Activated CD4-positive, alpha-beta memory T cell treated with anti-CD3 and anti-CD28 coated beads for 36 hours (primary cell): ENCODE results near the gene ABI1. TPM values are rescaled to one million over a fixed set of nuclear protein-coding genes. Genes with fewer than 3 reads are reported as not detected.
"Not testable (repeated sequence)": the region's sequence is repeated elsewhere in the genome, so short reads cannot be mapped to it uniquely, and the experiment has no call there.

Experiments
- CTCF ChIA-PET: fragments of 350-600 bp; sonication (Branson Sonifier 250); formaldehyde crosslinking; loops from one replicate; lab custom pipeline; 2021; ENCODE audit warnings: antibody characterized with exemption, inconsistent platforms; lab: Charles Lee
- POLR2A ChIA-PET: fragments of 350-600 bp; sonication (Branson Sonifier 250); formaldehyde crosslinking; loops from one replicate; lab custom pipeline; 2021; ENCODE audit warnings: antibody characterized with exemption; lab: Charles Lee
- DNase-seq: peaks from one replicate; pipeline ENCODE4 v3.0.0-alpha.2; 2020
- H3K27ac Mint-ChIP-seq: one replicate; pipeline ENCODE4 v1.8.0; 2021; ENCODE audit warnings: mixed read lengths
- H3K27me3 Mint-ChIP-seq: one replicate; pipeline ENCODE4 v1.8.0; 2021; ENCODE audit warnings: mixed read lengths
- H3K36me3 Mint-ChIP-seq: one replicate; pipeline ENCODE4 v1.8.0; 2021; ENCODE audit warnings: mixed read lengths
- H3K4me1 Mint-ChIP-seq: one replicate; pipeline ENCODE4 v1.8.0; 2021; ENCODE audit warnings: low read depth, mixed read lengths
- H3K4me3 Mint-ChIP-seq: one replicate; pipeline ENCODE4 v1.8.0; 2021; ENCODE audit warnings: mild to moderate bottlenecking, mixed read lengths
- H3K9me3 Mint-ChIP-seq: one replicate; pipeline ENCODE4 v1.8.0; 2021; ENCODE audit warnings: mixed read lengths
- intact Hi-C: fragments of 100-400 bp; cut with micrococcal nuclease; formaldehyde crosslinking; loops from one replicate; pipeline ENCODE4 v1.15.1; 2023
- total RNA-seq, 2 experiments: library from RNA; stranded (reverse); gene quantifications; one replicate each; pipeline ENCODE4 v1.2.3, GENCODE V29; 2021

The ABI1 gene
- total RNA-seq, 2 experiments from 2014 or later: 55.5 to 56.2 TPM

DNA sequence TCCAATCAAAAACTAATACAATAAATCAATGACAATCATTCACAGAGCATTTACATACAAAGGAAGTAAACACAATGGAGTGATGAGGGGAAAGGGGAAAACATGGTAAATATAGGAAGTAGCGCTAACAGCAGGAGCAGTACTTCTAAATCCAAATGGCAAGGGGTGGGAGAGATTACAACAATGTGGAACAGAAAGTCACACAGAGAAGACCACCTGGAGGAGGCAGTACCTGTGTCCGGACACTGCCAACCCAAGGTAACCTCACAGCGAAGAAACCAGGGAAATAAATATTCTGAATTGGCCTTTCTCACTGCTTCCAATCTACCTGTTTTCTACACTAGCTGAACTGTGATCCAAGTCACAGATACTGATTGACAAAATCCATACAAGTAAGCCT is 58.2 kb downstream of the ABI1 start:
- Mint-ChIP-seq H3K36me3 (no peaks in the 10 kb centered on the region), H3K27me3 (no peaks in the 10 kb centered on the region), H3K27ac (no peak overlapping the region), H3K4me1 (peaks cover 79% of the 10 kb centered on the region), H3K4me3 (no peak overlapping the region), H3K9me3 (no peaks in the 10 kb centered on the region)
- DNase-seq: no peak
- ChIA-PET CTCF (interaction anchor here (1.0 kb wide), 1 partner anchor 76 kb away, joined by 4 read pairs; no protein-coding TSS in a partner anchor), POLR2A (no interaction called here)
- intact Hi-C loops: no loop called here

DNA sequence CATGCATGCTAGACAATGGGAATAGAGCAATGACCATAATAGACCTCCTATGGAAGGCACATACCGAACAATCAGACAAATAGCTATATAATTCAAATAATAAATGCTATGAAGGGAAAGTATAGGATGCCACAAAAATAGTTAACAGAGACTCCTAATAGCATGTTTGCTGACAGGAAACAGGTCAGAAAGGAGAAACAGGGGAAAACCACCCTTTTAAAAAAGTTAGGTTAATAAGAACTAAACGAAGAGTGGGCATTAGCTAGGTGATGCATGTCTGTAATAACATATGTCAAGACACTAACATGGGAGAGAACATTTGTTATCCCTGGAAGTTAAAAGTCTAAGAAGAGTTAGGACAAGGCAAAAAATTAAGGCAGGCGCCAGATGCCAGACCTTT is 58.9 kb downstream of the ABI1 start:
- H3K9me3 Mint-ChIP-seq: no peaks in the 10 kb centered on the region
- H3K4me1 Mint-ChIP-seq: peaks cover 76% of the 10 kb centered on the region
- no peaks in the 10 kb centered on the region for H3K27me3 Mint-ChIP-seq
- ChIA-PET POLR2A (no interaction called here), CTCF (interaction anchor here (1.0 kb wide), 1 partner anchor 76 kb away, joined by 4 read pairs; no protein-coding TSS in a partner anchor)
- H3K36me3 Mint-ChIP-seq: no peaks in the 10 kb centered on the region
- no peak for DNase-seq
- no peak overlapping the region for H3K4me3 Mint-ChIP-seq
- no peak overlapping the region for H3K27ac Mint-ChIP-seq
- intact Hi-C loops: no loop called here

GRCh38 chr10:26801274-26801673 is 59.5 kb downstream of the ABI1 start:
- Mint-ChIP-seq H3K9me3 (no peaks in the 10 kb centered on the region), H3K4me1 (peaks cover 71% of the 10 kb centered on the region), H3K27ac (no peak overlapping the region), H3K4me3 (no peak overlapping the region), H3K36me3 (no peaks in the 10 kb centered on the region), H3K27me3 (no peaks in the 10 kb centered on the region)
- intact Hi-C loops: no loop called here
- CTCF ChIA-PET: no interaction called here
- DNase-seq: no peak
- POLR2A ChIA-PET: no interaction called here

- Mint-ChIP-seq H3K27me3 (no peaks in the 10 kb centered on the region), H3K9me3 (peaks cover 6% of the 10 kb centered on the region), H3K27ac (no peak overlapping the region), H3K4me1 (peaks cover 64% of the 10 kb centered on the region), H3K36me3 (peaks cover 5% of the 10 kb centered on the region), H3K4me3 (no peak overlapping the region)
- no peak for DNase-seq
- POLR2A ChIA-PET: no interaction called here
- CTCF ChIA-PET: no interaction called here
- intact Hi-C loops: no loop called here
Observed at GRCh38 chr10:26800468-26800867, 60.3 kb downstream of the ABI1 start.

DNA sequence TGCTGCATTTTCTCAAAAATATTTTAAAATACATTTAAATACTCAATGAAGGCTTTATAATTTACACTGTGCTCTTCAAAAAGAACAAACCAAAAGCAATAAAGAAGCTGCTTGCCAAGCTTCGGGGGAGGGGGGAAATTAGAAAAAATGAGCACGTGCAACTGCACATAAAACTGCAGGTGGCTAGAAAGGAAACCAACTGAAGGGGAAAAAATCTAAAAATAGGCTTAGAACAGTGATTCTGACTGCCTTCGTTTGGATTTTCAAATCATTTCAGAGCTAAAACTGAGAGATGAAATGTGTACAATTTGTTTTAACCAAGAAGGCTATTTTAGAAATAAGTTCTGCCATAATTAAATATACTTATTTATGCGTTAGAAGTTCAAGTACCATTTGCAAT is 61.4 kb downstream of the ABI1 start:
- DNase-seq: no peak
- Mint-ChIP-seq H3K27ac (no peak overlapping the region), H3K4me3 (no peak overlapping the region), H3K9me3 (peaks cover 9% of the 10 kb centered on the region), H3K36me3 (peaks cover 7% of the 10 kb centered on the region), H3K27me3 (no peaks in the 10 kb centered on the region), H3K4me1 (peaks cover 57% of the 10 kb centered on the region)
- ChIA-PET POLR2A (interaction anchor here (1.2 kb wide), 1 partner anchor 10 kb away, joined by 3 read pairs; no protein-coding TSS in a partner anchor), CTCF (interaction anchor here (0.6 kb wide), 1 partner anchor 11 kb away, joined by 3 read pairs; no protein-coding TSS in a partner anchor)
- intact Hi-C loops: no loop called here

DNA sequence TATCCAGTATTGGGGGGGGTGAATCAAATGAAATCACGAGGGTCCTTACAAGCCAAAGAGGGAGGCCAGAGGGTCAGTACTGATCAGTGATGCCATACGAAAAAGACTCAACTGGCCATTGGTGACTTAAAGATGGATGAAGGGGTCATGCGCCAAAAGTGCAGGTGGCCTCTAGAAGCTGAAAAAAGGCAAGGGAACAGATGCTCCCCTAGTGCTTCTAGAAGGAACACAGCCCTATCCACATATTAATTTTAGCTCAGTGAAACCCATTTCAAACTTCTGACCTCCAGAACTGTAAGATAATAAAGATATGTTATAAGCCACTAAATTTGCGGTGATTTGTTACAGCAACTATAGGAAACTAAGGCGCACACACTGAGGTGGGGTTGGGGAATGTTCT is 62.5 kb downstream of the ABI1 start:
- no peak overlapping the region for H3K4me3 Mint-ChIP-seq
- POLR2A ChIA-PET: interaction anchor here (1.2 kb wide), 1 partner anchor 11 kb away, joined by 3 read pairs; no protein-coding TSS in a partner anchor
- intact Hi-C loops: no loop called here
- H3K4me1 Mint-ChIP-seq: peaks cover 51% of the 10 kb centered on the region
- DNase-seq: no peak
- H3K36me3 Mint-ChIP-seq: peaks cover 7% of the 10 kb centered on the region
- no peak overlapping the region for H3K27ac Mint-ChIP-seq
- no peaks in the 10 kb centered on the region for H3K27me3 Mint-ChIP-seq
- H3K9me3 Mint-ChIP-seq: peaks cover 9% of the 10 kb centered on the region
- CTCF ChIA-PET: interaction anchor here (0.5 to 0.7 kb wide), 3 partner anchors 11 to 20 kb away, joined by 3 to 4 read pairs (median 3); no protein-coding TSS in a partner anchor

DNA sequence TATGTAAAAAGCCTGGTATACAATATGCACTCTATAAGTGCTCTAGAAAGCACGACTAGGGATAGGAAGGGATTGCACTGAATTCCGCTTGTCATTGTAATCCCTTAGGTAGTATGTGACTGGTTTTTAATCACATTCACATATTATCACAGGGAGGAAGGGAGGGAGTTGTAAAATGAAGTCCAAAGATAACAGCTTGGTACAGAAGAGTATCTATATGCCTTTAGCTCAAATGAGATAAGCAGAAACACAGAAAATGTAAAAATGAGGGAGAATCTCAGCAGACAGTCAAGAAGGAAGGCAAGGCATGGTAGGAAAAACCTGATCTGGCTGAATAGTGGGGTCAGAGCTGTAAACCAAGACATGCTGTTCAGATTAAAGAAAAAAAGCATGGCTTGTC is 63.4 kb downstream of the ABI1 start:
- H3K27ac Mint-ChIP-seq: no peak overlapping the region
- peaks cover 9% of the 10 kb centered on the region for H3K9me3 Mint-ChIP-seq
- no peak for DNase-seq
- H3K4me3 Mint-ChIP-seq: no peak overlapping the region
- ChIA-PET POLR2A (no interaction called here), CTCF (interaction anchor here (1.0 to 1.1 kb wide), 2 partner anchors 18 to 64 kb away, joined by 4 read pairs; partner anchors contain the start of gene ABI1)
- peaks cover 7% of the 10 kb centered on the region for H3K36me3 Mint-ChIP-seq
- intact Hi-C loops: no loop called here
- no peaks in the 10 kb centered on the region for H3K27me3 Mint-ChIP-seq
- peaks cover 48% of the 10 kb centered on the region for H3K4me1 Mint-ChIP-seq

DNA sequence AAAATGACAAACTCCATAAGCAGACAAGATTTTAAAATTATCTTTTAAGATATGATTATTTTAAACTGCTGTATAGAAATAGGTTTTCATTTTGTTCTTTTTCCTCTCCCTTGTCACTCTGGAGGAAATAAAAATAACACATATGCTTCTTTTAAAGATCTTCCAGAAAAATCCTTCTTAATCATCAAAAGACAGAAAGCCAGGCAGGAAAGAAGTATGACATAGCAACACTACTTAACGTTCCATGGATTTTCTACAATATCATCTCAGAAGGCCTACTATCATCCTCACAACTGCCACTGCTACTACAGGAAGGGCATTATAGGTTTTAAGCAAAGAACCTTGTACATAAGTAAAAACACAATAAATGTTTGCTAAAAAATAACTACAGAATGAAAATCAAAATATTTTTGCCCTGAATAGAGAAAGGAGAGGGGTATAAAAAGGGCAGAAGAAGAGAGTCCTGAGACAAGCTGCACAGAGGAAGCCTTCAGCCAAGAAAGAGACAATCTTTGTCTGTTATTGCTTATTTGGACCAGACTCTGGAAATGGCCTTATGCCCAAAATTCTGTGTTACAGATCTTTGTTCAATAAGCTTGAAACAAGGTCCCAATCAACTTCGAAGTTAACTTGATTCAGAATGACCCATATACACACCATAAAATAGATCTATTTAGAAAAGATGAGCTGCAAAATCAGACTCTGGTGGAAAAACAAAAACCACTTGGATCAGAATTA is 67.8 kb downstream of the ABI1 start:
- no peak overlapping the region for H3K4me3 Mint-ChIP-seq
- H3K9me3 Mint-ChIP-seq: peaks cover 9% of the 10 kb centered on the region
- no peak for DNase-seq
- intact Hi-C loops: no loop called here
- no peak overlapping the region for H3K27ac Mint-ChIP-seq
- H3K4me1 Mint-ChIP-seq: peaks cover 39% of the 10 kb centered on the region
- no peaks in the 10 kb centered on the region for H3K27me3 Mint-ChIP-seq
- H3K36me3 Mint-ChIP-seq: peaks cover 22% of the 10 kb centered on the region
- ChIA-PET CTCF (no interaction called here), POLR2A (interaction anchor here (0.6 kb wide), 1 partner anchor 195 kb away, joined by 4 read pairs; no protein-coding TSS in a partner anchor)

DNA sequence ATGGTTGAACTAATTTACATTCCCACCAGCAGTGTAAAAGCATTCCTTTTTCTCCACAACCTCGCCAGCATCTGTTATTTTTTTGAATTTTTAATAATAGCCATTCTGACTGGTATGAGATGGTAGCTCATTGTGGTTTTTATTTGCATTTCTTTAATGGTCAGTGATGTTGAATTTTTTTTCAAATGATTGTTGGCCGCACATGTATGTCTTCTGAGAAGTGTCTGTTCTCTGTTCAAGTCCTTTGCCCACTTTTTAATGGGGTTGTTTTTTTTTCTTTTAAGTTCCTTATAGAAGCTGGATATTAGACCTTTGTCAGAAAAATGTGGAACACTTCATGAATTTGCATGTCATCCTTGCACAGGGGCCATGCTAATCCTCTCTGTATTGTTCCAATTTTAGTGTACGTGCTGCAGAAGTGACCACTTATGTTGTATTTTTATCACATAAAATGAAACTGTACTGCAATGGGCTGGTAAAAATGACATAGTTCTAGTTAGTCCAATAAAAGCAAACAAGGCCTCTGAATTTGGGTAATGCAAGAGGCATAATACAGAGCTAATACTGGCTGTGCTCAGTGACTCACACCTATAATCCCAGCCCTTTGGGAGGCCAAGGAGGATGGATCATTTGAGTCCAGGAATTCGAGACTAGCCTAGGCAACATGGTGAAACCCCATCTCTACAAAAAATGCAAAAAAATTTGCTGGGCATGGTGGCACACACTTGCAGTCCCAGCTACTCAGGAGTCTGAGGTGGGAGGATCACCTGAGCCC is 70.3 kb downstream of the ABI1 start:
- Mint-ChIP-seq H3K9me3 (peaks cover 2% of the 10 kb centered on the region), H3K27me3 (no peaks in the 10 kb centered on the region), H3K4me3 (no peak overlapping the region), H3K4me1 (peaks cover 54% of the 10 kb centered on the region), H3K36me3 (peaks cover 32% of the 10 kb centered on the region), H3K27ac (no peak overlapping the region)
- DNase-seq: no peak
- intact Hi-C loops: no loop called here
- ChIA-PET POLR2A (no interaction called here), CTCF (interaction anchor here (1.0 kb wide), 1 partner anchor 71 kb away, joined by 3 read pairs; the partner anchor contains the start of gene ABI1)

DNA sequence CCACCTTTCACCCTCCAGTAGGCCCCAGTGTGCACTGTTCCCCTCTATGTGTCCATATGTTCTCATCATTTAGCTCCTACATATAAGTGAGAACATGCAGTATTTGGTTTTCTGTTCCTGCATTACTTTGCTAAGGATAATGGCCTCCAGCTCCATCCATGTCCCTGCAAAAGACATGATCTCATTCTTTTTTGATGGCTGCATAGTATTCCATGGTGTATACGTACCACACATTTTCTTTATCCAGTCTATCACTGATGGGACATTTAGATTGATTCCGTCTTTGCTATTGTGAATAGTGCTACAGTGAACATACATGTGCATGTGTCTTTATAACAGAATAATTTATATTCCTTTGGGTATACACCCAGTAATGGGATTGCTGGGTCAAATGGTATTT is 71.0 kb downstream of the ABI1 start:
- H3K9me3 Mint-ChIP-seq, DNase-seq, intact Hi-C loops, H3K27me3 Mint-ChIP-seq, POLR2A ChIA-PET, H3K27ac Mint-ChIP-seq: not testable (repeated sequence)
- peaks cover 31% of the 10 kb centered on the region for H3K36me3 Mint-ChIP-seq
- CTCF ChIA-PET: interaction anchor here (1.0 kb wide), 1 partner anchor 71 kb away, joined by 3 read pairs; the partner anchor contains the start of gene ABI1
- H3K4me1 Mint-ChIP-seq: peaks cover 56% of the 10 kb centered on the region
- peak overlapping the region; percentile 32 for H3K4me3 Mint-ChIP-seq

DNA sequence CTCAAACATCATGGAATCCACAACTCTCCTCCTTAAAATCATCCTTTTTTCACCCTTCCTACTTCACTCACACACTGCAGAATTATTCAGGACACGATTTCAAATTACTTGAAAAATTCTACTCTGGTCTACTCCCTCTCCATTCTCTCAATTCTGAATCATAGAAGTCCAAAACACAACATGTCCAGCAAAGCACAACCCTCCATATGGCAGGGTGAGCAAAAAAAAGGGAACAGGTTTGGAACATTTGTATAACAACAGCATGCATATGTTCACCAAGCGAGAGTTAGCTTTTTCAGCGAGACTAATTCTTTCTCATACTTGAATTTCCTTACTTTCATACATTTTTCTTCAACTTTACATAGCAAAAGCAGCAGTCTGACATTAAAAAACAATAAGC is 73.4 kb downstream of the ABI1 start:
- Mint-ChIP-seq H3K27ac (no peak overlapping the region), H3K4me3 (no peak overlapping the region), H3K9me3 (no peaks in the 10 kb centered on the region), H3K36me3 (peaks cover 31% of the 10 kb centered on the region), H3K27me3 (no peaks in the 10 kb centered on the region), H3K4me1 (peaks cover 63% of the 10 kb centered on the region)
- POLR2A ChIA-PET: no interaction called here
- intact Hi-C loops: no loop called here
- no peak for DNase-seq
- CTCF ChIA-PET: no interaction called here

- no peaks in the 10 kb centered on the region for H3K9me3 Mint-ChIP-seq
- DNase-seq: peak; percentile 56
- no peaks in the 10 kb centered on the region for H3K27me3 Mint-ChIP-seq
- POLR2A ChIA-PET: interaction anchor here (0.8 to 1.3 kb wide), 3 partner anchors 63 to 178 kb away, joined by 3 to 4 read pairs (median 3); partner anchors contain the start of gene PDSS1
- peak overlapping the region; percentile 21 for H3K4me3 Mint-ChIP-seq
- intact Hi-C loops: loop anchor here (1.0 to 5.0 kb wide), 7 partner anchors 24 to 564 kb away; no protein-coding TSS in a partner anchor
- H3K27ac Mint-ChIP-seq: peak overlapping the region; percentile 82
- CTCF ChIA-PET: interaction anchor here (0.6 to 3.7 kb wide), 7 partner anchors 24 to 80 kb away, joined by 3 to 15 read pairs (median 5); partner anchors contain the start of gene ABI1
- peaks cover 10% of the 10 kb centered on the region for H3K36me3 Mint-ChIP-seq
- H3K4me1 Mint-ChIP-seq: peaks cover 82% of the 10 kb centered on the region
Observed at GRCh38 chr10:26781797-26782196, 79.0 kb downstream of the ABI1 start.
